Stomach smooth muscle (tissue), 2 donors: Measurements from ENCODE around the gene ELOVL5.
"Not testable (repeated sequence)": the region's sequence is repeated elsewhere in the genome, so short reads cannot be mapped to it uniquely, and the experiment has no call there.

Source experiments
- H3K27ac ChIP-seq: one replicate; pipeline ENCODE4 v1.7.0; 2013; ENCODE audit warnings: mild to moderate bottlenecking, low read length, inconsistent platforms
- H3K27me3 ChIP-seq, 2 donors: one replicate each; pipeline ENCODE4 v1.7.0; 2013; ENCODE audit warnings: low read length in 2 of 2; ENCODE audit not compliant: insufficient read depth in 2 of 2, control insufficient read depth in 1 of 2
- H3K36me3 ChIP-seq, 2 donors: one replicate each; pipeline ENCODE4 v1.7.0; 2013; ENCODE audit warnings: low read length in 2 of 2; ENCODE audit not compliant: control insufficient read depth in 2 of 2, insufficient read depth in 2 of 2
- H3K4me1 ChIP-seq: one replicate; pipeline ENCODE4 v1.7.0; 2013; ENCODE audit warnings: low read length; ENCODE audit not compliant: control insufficient read depth, insufficient read depth
- H3K4me3 ChIP-seq, 2 donors: one replicate each; pipeline ENCODE4 v1.7.0; 2013; ENCODE audit warnings: low read length in 2 of 2
- H3K9ac ChIP-seq, 2 donors: one replicate each; pipeline ENCODE4 v1.7.0; 2013; ENCODE audit warnings: low read length in 2 of 2, mild to moderate bottlenecking in 1 of 2
- H3K9me3 ChIP-seq, 2 donors: one replicate each; pipeline ENCODE4 v1.7.0; 2013; ENCODE audit warnings: low read length in 2 of 2; ENCODE audit not compliant: control insufficient read depth in 2 of 2
- donor health status: healthy.
- donor health status: Pancreatic carcinoma.

Gene ELOVL5

DNA sequence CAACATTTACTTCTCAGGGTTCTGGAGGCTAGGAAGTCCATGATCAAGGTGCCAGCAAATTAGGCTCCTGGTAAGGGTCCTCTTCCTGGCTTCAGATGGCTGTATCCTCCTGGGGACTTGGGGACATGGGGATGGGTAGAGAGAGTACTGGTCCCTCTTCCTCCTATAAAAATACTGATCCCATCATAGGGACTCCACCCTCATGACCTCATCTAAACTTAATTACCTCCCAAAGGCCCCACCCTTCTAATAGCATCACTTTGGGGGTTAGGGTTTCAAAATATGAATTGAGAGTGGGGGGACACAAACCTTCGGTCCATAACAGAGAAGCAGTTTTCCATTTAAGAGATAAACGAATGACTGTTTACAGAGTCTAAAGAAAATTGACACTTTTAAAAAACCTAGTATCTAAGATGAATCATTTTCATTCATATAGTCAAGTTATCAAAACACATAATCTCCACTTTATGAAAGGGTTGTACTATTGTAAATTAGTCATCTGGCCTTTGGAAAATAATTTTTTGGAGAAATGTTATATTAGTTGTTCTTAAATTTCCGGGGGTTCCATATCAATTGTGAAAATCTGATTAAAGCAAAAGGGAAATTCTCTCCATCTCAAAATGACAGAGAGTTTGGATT is 33.5 kb downstream of the ELOVL5 start:
- Histone ChIP-seq H3K9me3 (no peaks in the 10 kb centered on the region), H3K27ac (no peak overlapping the region), H3K36me3 (no peaks in the 10 kb centered on the region), H3K4me1 (peaks cover 6% of the 10 kb centered on the region), H3K9ac (no peak overlapping the region), H3K4me3 (no peak overlapping the region), H3K27me3 (no peaks in the 10 kb centered on the region)

DNA sequence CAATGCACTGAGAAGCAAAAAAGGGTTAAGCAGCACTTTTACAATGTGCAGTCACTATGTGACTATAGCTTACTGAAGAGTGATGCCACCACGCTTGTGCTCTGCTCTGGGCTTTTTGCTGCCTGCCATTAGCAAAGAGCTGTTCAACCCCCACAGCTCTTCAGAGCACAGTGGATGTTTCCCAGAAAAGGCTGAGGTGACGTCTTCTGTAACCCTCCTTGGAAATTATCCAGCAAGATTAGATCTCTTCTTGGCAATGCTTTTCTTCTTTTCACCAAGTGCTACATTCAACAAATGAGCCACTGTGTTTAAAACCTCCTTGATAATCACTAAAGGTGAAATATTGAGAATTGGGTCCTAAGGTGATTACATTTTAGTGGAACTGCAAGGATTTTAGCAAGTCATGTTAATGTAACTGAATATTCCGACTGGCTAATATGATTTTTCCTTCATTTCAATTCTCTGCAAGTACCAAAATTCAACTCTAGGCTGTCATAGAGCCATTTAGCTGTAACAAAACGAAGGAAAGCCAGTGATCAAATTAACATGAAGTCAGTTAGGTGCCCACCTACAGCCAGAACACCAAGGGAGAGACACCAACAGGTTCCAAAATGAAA is 34.9 kb downstream of the ELOVL5 start:
- peaks cover 11% of the 10 kb centered on the region for H3K4me1 ChIP-seq
- H3K4me3 ChIP-seq = no peak overlapping the region
- no peaks in the 10 kb centered on the region for H3K9me3 ChIP-seq
- no peak overlapping the region for H3K27ac ChIP-seq
- H3K27me3 ChIP-seq = no peaks in the 10 kb centered on the region
- no peak overlapping the region for H3K9ac ChIP-seq
- H3K36me3 ChIP-seq = no peaks in the 10 kb centered on the region

DNA sequence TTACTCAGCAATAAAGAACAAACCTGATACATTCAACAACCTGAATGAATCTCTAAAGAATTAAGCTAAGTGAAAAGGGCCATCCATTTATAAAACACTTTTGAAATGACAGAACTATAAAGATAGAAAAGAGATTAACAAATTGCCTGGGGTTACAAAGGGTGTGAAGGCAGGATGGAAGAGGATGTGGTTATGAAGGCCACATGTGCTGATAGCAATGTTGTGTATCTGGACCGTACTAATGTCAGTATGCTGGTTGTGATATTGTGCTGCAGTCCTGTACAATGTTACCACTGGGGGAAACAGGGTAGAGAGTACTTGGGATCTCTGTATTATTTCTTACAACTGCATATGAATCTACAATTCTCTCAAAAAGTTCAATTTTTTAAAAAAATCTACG is 36.4 kb downstream of the ELOVL5 start:
- H3K4me1 ChIP-seq = peaks cover 15% of the 10 kb centered on the region
- H3K9me3 ChIP-seq = no peaks in the 10 kb centered on the region
- H3K4me3 ChIP-seq = no peak overlapping the region

DNA sequence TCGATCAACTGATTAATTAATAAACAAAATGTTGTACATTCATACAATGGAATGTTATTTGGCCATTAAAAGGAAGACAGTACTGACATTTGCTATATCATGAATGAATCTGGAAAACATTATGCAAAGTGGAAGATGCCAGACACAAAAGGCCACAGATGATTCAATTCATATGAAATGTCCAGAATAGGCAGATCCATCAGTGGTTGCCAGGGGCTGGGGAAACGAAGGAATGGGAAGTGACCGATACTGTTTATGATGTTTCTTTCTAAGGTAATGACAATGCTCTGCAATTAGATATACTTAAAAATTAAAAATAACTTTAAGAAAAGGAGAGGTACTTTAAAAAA is 37.2 kb downstream of the ELOVL5 start:
- H3K4me3 ChIP-seq = no peak overlapping the region
- H3K27me3 ChIP-seq = no peaks in the 10 kb centered on the region
- no peak overlapping the region for H3K9ac ChIP-seq
- H3K27ac ChIP-seq = no peak overlapping the region
- no peaks in the 10 kb centered on the region for H3K36me3 ChIP-seq
- no peaks in the 10 kb centered on the region for H3K9me3 ChIP-seq
- H3K4me1 ChIP-seq = peaks cover 16% of the 10 kb centered on the region

More for the DNA sequence above, 36.4 kb downstream of the ELOVL5 start:
- H3K27ac ChIP-seq = no peak overlapping the region
- H3K27me3 ChIP-seq = no peaks in the 10 kb centered on the region
- no peak overlapping the region for H3K9ac ChIP-seq
- no peaks in the 10 kb centered on the region for H3K36me3 ChIP-seq

DNA sequence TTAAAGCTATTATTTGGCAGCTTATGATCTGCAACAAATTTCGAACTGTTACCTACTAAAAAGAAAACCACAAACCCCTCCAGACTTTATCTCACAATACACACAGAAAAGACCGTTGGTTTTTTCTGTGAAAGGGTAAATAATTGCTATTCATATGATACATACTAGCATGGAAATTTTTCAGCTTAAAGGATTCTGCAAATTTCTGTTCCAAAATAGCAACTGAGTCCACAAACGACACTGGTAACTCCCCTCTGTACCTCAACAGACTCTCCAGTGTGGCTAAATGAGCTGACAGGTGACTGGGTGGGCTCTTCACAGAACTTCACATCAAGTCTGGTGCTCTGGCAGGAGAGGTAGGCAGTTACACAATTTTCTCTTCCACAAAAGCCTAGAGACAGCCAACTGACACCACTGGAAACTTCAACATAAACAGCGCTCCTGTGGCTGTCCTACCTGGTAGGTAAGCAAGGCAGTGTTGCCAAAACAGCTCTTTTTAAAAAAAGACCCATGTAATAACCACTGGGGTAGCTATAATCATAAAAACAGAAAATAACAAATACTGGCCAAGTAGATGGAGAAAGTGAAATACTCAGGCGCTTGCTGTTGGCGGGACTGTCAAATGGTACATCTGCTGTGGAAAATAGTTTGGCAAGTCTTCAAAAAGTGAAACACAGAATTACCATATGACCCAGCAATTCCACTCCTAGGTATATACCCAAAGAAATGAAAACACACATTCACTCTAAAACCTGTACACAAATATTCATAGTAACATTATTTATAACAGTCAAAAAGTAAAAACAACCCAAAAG is 37.8 kb downstream of the ELOVL5 start:
- no peaks in the 10 kb centered on the region for H3K9me3 ChIP-seq
- no peak overlapping the region for H3K9ac ChIP-seq
- no peaks in the 10 kb centered on the region for H3K27me3 ChIP-seq
- no peak overlapping the region for H3K4me3 ChIP-seq
- H3K27ac ChIP-seq = no peak overlapping the region
- no peaks in the 10 kb centered on the region for H3K36me3 ChIP-seq
- H3K4me1 ChIP-seq = peaks cover 13% of the 10 kb centered on the region

DNA sequence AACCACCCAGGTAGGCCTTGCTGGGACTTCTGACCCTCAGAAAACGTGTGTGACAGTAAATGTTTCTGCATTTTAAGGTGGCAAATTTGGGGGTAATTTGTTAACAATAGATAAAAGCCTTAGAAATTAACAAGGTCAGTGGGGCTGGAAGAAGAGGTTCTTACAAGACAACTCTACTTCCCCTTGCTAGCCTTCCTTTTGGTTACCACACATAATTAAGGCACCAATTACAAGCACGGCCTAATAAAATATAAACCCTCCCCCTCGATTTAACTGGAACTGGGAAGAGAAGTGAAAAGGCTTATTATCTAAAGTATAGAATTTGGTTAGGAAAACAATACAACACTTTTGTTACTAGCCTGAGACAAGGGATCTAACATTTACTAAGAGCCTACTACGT is 38.8 kb downstream of the ELOVL5 start:
- Histone ChIP-seq H3K27me3 (no peaks in the 10 kb centered on the region), H3K36me3 (no peaks in the 10 kb centered on the region), H3K9me3 (no peaks in the 10 kb centered on the region), H3K27ac (no peak overlapping the region), H3K9ac (no peak overlapping the region), H3K4me3 (no peak overlapping the region), H3K4me1 (peaks cover 9% of the 10 kb centered on the region)

DNA sequence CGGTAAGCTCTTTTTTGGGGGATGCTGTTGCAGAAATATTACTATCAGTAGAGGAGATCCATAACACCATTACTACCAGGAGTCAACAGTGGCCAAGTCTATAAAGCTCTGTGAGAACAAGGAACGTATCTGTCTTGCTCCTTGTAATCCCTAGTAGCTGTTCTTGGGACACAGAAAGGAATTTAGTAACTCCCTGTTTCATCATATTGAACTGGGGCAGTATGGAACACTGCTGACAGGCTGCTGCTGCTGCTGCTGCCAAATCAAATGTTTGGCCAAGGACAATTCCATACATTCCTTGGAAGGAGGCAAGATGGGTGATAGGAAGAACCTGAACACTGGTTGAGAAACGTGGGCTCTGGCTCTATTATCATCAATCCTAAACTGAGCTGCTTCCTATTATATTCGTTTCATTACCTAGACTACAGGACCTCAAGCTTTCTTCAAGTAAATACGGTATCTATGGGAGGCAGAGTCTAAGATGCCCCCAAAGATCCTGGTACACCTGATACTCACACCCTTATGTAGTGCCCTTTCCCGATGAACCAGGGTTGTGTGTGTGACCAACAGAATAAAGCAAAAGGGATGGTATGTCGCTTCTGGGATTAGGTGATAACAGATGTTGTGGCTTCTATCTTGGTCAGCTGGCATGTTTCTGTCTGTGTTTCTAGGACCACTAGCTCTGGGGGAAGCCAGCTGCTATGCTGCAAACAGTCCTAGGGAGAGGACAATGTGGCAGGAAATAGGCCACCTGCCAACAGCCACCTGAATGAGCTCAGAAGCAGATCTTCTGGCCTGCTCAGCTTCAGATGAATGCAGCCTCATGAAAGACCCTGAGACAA is 39.5 kb downstream of the ELOVL5 start:
- H3K27ac ChIP-seq = no peak overlapping the region
- H3K9me3 ChIP-seq = no peaks in the 10 kb centered on the region
- peak overlapping the region in 1 of 2 donors; percentile 22 for H3K9ac ChIP-seq
- peaks cover 9% of the 10 kb centered on the region for H3K4me1 ChIP-seq
- no peaks in the 10 kb centered on the region for H3K36me3 ChIP-seq
- no peaks in the 10 kb centered on the region for H3K27me3 ChIP-seq
- H3K4me3 ChIP-seq = peak overlapping the region in 1 of 2 donors; percentile 10

DNA sequence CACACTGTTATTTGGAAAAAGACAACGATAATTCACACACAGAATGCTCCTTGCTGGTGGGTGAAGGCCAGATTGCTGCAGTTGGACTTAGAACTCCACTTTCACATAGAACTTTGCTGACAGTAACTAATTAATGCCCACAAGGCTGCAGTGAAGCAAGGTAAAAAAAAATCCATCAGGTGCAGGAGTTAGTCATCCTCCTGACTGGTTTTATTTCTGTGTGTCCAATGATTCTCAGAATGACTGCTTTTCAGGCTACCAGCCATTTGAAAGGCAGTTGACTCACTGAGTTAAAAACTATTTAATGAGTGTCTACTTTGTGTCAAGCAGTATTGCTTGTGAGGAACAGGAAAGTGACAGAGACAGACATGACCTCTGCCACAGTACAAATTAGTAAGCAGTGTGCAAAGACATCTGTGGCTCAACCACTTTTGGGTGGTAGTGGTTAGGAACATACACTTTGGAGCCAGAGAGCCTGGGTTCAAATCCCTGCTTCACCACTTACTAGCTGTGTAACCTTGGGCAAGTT is 41.9 kb downstream of the ELOVL5 start:
- no peaks in the 10 kb centered on the region for H3K9me3 ChIP-seq
- H3K4me3 ChIP-seq = no peak overlapping the region
- H3K9ac ChIP-seq = no peak overlapping the region
- no peaks in the 10 kb centered on the region for H3K27me3 ChIP-seq
- peaks cover 16% of the 10 kb centered on the region for H3K4me1 ChIP-seq
- H3K27ac ChIP-seq = no peak overlapping the region
- no peaks in the 10 kb centered on the region for H3K36me3 ChIP-seq

DNA sequence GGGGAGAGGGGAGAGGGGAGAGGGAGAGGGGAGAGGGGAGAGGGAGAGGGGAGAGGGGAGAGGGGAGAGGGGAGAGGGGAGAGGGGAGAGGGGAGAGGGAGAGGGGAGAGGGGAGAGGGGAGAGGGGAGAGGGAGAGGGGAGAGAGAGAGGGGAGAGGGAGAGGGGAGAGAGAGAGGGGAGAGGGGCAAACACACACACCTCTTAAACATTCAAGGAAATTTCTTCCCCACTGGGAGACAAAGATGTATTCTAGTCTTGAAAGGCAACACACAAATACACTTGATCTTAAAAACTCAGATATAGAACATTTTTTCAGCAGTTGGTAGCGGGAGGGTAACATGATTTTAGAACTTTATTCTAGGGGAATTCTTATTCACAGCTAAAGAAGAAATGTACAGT is 42.5 kb downstream of the ELOVL5 start:
- H3K4me3 ChIP-seq, H3K9me3 ChIP-seq, H3K9ac ChIP-seq, H3K27me3 ChIP-seq, H3K36me3 ChIP-seq, H3K27ac ChIP-seq: not testable (repeated sequence)
- peaks cover 17% of the 10 kb centered on the region for H3K4me1 ChIP-seq

DNA sequence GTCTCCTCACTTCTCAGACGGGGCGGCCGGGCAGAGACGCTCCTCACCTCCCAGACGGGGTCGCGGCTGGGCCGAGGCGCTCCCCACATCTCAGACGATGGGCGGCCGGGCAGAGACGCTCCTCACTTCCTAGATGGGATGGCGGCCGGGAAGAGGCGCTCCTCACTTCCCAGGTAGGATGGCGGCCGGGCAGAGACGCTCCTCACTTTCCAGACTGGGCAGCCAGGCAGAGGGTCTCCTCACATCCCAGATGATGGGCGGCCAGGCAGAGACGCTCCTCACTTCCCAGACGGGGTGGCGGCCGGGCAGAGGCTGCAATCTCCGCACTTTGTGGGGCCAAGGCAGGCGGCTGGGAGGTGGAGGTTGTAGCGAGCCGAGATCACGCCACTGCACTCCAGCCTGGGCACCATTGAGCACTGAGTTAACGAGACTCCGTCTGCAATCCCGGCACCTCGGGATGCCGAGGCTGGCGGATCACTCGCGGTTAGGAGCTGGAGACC is 43.2 kb downstream of the ELOVL5 start:
- H3K9me3 ChIP-seq, H3K27ac ChIP-seq, H3K9ac ChIP-seq, H3K4me3 ChIP-seq, H3K27me3 ChIP-seq, H3K36me3 ChIP-seq: not testable (repeated sequence)
- peaks cover 23% of the 10 kb centered on the region for H3K4me1 ChIP-seq
